Fibroblast of pulmonary artery (primary cell): ENCODE results near the gene NCK1.

Experiments
- DNase-seq: peaks from one replicate; pipeline ENCODE4 v3.0.0-alpha.2; 2010; ENCODE audit warnings: low read depth
- H3K4me3 ChIP-seq: replicated peaks from 2 replicates; pipeline ENCODE4 v1.5.1; 2011; ENCODE audit warnings: low read depth, mild to moderate bottlenecking, control low read depth, low read length, moderate library complexity
- TF ChIP-seq, protein P1 (sequence below): IDR thresholded peaks from 2 replicates; pipeline ENCODE4 v1.5.1; 2011; ENCODE audit warnings: mild to moderate bottlenecking, control low read depth, low read length, inconsistent platforms; ENCODE audit errors: missing control alignments

Gene NCK1

GRCh38 chr3:136840252-136840651 lies 21.8 kb upstream of the NCK1 start:
- no peak overlapping the region for H3K4me3 ChIP-seq
- TF ChIP-seq, protein P1, sequence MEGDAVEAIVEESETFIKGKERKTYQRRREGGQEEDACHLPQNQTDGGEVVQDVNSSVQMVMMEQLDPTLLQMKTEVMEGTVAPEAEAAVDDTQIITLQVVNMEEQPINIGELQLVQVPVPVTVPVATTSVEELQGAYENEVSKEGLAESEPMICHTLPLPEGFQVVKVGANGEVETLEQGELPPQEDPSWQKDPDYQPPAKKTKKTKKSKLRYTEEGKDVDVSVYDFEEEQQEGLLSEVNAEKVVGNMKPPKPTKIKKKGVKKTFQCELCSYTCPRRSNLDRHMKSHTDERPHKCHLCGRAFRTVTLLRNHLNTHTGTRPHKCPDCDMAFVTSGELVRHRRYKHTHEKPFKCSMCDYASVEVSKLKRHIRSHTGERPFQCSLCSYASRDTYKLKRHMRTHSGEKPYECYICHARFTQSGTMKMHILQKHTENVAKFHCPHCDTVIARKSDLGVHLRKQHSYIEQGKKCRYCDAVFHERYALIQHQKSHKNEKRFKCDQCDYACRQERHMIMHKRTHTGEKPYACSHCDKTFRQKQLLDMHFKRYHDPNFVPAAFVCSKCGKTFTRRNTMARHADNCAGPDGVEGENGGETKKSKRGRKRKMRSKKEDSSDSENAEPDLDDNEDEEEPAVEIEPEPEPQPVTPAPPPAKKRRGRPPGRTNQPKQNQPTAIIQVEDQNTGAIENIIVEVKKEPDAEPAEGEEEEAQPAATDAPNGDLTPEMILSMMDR, result no peak
- DNase-seq, result no peak

DNA sequence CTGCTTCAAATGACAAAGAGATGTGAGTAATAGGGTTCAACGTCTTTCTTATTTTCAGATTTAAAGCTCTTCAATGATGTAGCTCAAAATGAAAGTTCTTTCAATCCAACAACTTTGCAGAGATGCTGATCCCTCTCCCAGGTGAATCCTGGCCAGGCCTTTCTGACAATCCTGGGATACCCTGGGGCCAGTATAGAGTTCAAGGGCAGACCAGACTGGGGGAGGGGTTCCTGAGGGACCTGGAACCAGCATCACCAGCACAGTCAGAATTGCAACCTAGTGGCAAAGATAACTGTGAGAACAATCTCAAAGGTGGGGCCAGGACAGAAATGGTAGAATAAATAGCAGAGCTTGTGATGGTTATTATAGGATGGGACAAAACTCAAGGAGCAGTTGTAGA lies 19.7 kb upstream of the NCK1 start:
- TF ChIP-seq, protein P1, result no peak
- no peak for DNase-seq
- no peak overlapping the region for H3K4me3 ChIP-seq

DNA sequence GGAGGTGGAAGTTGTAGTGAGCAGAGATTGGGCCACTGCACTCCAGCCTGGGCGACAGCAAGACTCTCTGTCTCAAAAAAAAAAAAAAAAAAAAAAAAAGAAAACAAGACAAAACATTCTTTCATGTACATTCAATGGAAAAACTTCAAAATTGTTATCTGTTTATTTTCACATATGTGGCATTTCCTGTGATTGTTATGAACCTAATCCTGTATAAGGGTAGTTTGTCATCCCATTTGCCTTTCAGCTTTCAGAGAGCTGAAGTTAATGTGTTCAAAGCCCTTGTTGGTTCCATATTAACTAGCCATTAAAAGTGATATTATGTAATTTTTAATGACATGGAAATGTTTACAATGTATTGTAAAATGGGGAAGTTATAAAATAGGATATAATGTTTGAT lies 17.3 kb upstream of the NCK1 start:
- peak; percentile 64 for DNase-seq
- TF ChIP-seq, protein P1, result no peak
- no peak overlapping the region for H3K4me3 ChIP-seq

GRCh38 chr3:136852180-136852579 lies 9.8 kb upstream of the NCK1 start:
- DNase-seq, result no peak
- H3K4me3 ChIP-seq, result no peak overlapping the region
- TF ChIP-seq, protein P1, result no peak

- H3K4me3 ChIP-seq, result no peak overlapping the region
- TF ChIP-seq, protein P1, result no peak
- DNase-seq, result no peak
These were observed 5.3 kb upstream of the NCK1 start for GRCh38 chr3:136856665-136857064.

- no peak overlapping the region for H3K4me3 ChIP-seq
- TF ChIP-seq, protein P1, result no peak
- no peak for DNase-seq
These were observed 3.6 kb upstream of the NCK1 start for GRCh38 chr3:136858381-136858780.

DNA sequence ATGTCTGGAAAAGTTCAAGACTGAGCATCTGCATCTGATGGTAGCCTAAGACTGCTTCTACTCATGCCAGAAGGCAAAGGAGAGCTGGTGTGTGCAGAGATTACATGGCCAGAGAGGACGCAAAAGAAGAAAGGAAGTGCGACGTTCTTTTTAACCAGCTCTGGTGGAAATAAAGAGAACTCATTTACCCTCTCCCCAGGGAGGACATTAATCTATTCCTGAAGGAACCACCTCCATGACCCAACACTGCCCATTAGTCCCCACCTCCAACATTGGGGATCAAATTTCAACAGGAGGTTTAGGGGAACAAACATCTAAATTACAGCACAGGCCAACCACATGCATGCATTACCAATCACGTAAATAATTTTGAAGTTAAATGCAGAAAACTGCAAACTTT lies 1.5 kb upstream of the NCK1 start:
- peak overlapping the region; percentile 86 for H3K4me3 ChIP-seq
- TF ChIP-seq, protein P1, result no peak
- DNase-seq, result no peak
